ENCODE results near the gene HSP90AA1. TPM values are rescaled to one million over a fixed set of nuclear protein-coding genes. Genes with fewer than 3 reads are reported as not detected.
A peak's percentile ranks its signal among the peaks of the same experiment; 100 is the strongest.
"Not testable (repeated sequence)": the region's sequence is repeated elsewhere in the genome, so short reads cannot be mapped to it uniquely, and the experiment has no call there.

Gene HSP90AA1
- total and polyA plus RNA-seq, 2 experiments from 2014 or later, result 371 to 655 TPM

GRCh38 chr14:102086709-102086971, 204 bp downstream of the HSP90AA1 start:
- H3K4me2 ChIP-seq (ENCODE audit: unreplicated experiment), result peak overlapping the region; percentile 42
- in situ Hi-C loops (cut with MboI), result no loop called here
- peaks cover 47% of the 10 kb centered on the region for H3K79me2 ChIP-seq (ENCODE audit: insufficient read depth)
- no peaks in the 10 kb centered on the region for H3K9me2 ChIP-seq (ENCODE audit: insufficient read depth)
- DNase-seq, result peak; percentile 78
- 0 to 1% methylated on average over 18 to 26 of the region's 32 CpGs for WGBS, 2 experiments (ENCODE audit: low coverage in 1 of 2, low lambda C conversion rate in 2 of 2, missing lambda C conversion rate in 2 of 2)
- H3F3A ChIP-seq (ENCODE audit: insufficient read depth), result peaks cover 45% of the 10 kb centered on the region
- peak overlapping the region; percentile 91 for H3K27ac ChIP-seq
- H3K9ac ChIP-seq, result peak overlapping the region; percentile 92
- peak overlapping the region; percentile 98 for H3K4me3 ChIP-seq
- H3K4me1 ChIP-seq (ENCODE audit: insufficient read depth), result peaks cover 34% of the 10 kb centered on the region
- no peaks in the 10 kb centered on the region for H3K27me3 ChIP-seq (replicated peaks; ENCODE audit: insufficient read depth)
- peaks cover 44% of the 10 kb centered on the region for H3K36me3 ChIP-seq (ENCODE audit: low read depth)
- TF ChIP-seq EZH2phosphoT487 (IDR thresholded peaks at IDR 0.05; ENCODE audit: insufficient read depth, low read depth), result no peak
- no peak for TF ChIP-seq EZH2 (IDR thresholded peaks at IDR 0.05; ENCODE audit: insufficient read depth, poor library complexity, severe bottlenecking)
- peaks cover 12% of the 10 kb centered on the region; the same call in 1 of the 2 replicates for H4K20me1 ChIP-seq (ENCODE audit: insufficient read depth)
- H2AFZ ChIP-seq, result no peak overlapping the region
- no peaks in the 10 kb centered on the region for H3K9me3 ChIP-seq (ENCODE audit: low read depth)

- in situ Hi-C loops (cut with MboI), result no loop called here
- peaks cover 34% of the 10 kb centered on the region for H3K4me1 ChIP-seq (ENCODE audit: insufficient read depth)
- peaks cover 12% of the 10 kb centered on the region; the same call in 1 of the 2 replicates for H4K20me1 ChIP-seq (ENCODE audit: insufficient read depth)
- peaks cover 49% of the 10 kb centered on the region for H3K36me3 ChIP-seq (ENCODE audit: low read depth)
- peak overlapping the region; percentile 92 for H3K9ac ChIP-seq
- H3K4me2 ChIP-seq (ENCODE audit: unreplicated experiment), result peak overlapping the region; percentile 90
- H3F3A ChIP-seq (ENCODE audit: insufficient read depth), result peaks cover 49% of the 10 kb centered on the region
- peak overlapping the region; percentile 98 for H3K4me3 ChIP-seq
- H2AFZ ChIP-seq, result no peak overlapping the region; the same call in 1 of the 2 replicates
- H3K9me2 ChIP-seq (ENCODE audit: insufficient read depth), result no peaks in the 10 kb centered on the region
- no peaks in the 10 kb centered on the region for H3K27me3 ChIP-seq (replicated peaks; ENCODE audit: insufficient read depth)
- DNase-seq, result peak; percentile 88
- H3K27ac ChIP-seq, result peak overlapping the region; percentile 91
- TF ChIP-seq EZH2 (IDR thresholded peaks at IDR 0.05; ENCODE audit: insufficient read depth, poor library complexity, severe bottlenecking) (no peak), EZH2phosphoT487 (IDR thresholded peaks at IDR 0.05; ENCODE audit: insufficient read depth, low read depth) (no peak)
- peaks cover 52% of the 10 kb centered on the region for H3K79me2 ChIP-seq (ENCODE audit: insufficient read depth)
- WGBS, 2 experiments (ENCODE audit: low coverage in 1 of 2, low lambda C conversion rate in 2 of 2, missing lambda C conversion rate in 2 of 2), result 2 to 3% methylated on average over 32 to 43 of the region's 49 CpGs
- no peaks in the 10 kb centered on the region for H3K9me3 ChIP-seq (ENCODE audit: low read depth)
Observed at GRCh38 chr14:102085948-102086708, 716 bp downstream of the HSP90AA1 start.

GRCh38 chr14:102085488-102085887, 1.4 kb downstream of the HSP90AA1 start:
- TF ChIP-seq EZH2 (IDR thresholded peaks at IDR 0.05; ENCODE audit: insufficient read depth, poor library complexity, severe bottlenecking), result no peak
- peak overlapping the region; percentile 98 for H3K4me3 ChIP-seq
- H3K9me2 ChIP-seq (ENCODE audit: insufficient read depth), result no peaks in the 10 kb centered on the region
- no peaks in the 10 kb centered on the region for H3K9me3 ChIP-seq (ENCODE audit: low read depth)
- peak overlapping the region; percentile 92 for H3K9ac ChIP-seq
- peaks cover 54% of the 10 kb centered on the region for H3K79me2 ChIP-seq (ENCODE audit: insufficient read depth)
- peaks cover 34% of the 10 kb centered on the region for H3K4me1 ChIP-seq (ENCODE audit: insufficient read depth)
- H3K27me3 ChIP-seq (replicated peaks; ENCODE audit: insufficient read depth), result no peaks in the 10 kb centered on the region
- H3K36me3 ChIP-seq (ENCODE audit: low read depth), result peaks cover 55% of the 10 kb centered on the region
- peaks cover 56% of the 10 kb centered on the region for H3F3A ChIP-seq (ENCODE audit: insufficient read depth)
- no peak overlapping the region for H2AFZ ChIP-seq
- 31 to 35% methylated on average over 10 of the region's 10 CpGs for WGBS, 2 experiments (ENCODE audit: low coverage in 1 of 2, low lambda C conversion rate in 2 of 2, missing lambda C conversion rate in 2 of 2)
- in situ Hi-C loops (cut with MboI), result no loop called here
- DNase-seq, result peak; percentile 26
- H3K27ac ChIP-seq, result no peak overlapping the region
- peak overlapping the region; percentile 90 for H3K4me2 ChIP-seq (ENCODE audit: unreplicated experiment)
- H4K20me1 ChIP-seq (ENCODE audit: insufficient read depth), result peaks cover 12% of the 10 kb centered on the region; the same call in 1 of the 2 replicates

- WGBS, 2 experiments (ENCODE audit: low coverage in 1 of 2, low lambda C conversion rate in 2 of 2, missing lambda C conversion rate in 2 of 2), result 97 to 99% methylated on average over 6 of the region's 6 CpGs
- Histone ChIP-seq H3K9ac (peak overlapping the region; percentile 92), H3K4me3 (peak overlapping the region; percentile 98), H3K27ac (no peak overlapping the region), H3K79me2 (ENCODE audit: insufficient read depth) (peaks cover 54% of the 10 kb centered on the region), H3K27me3 (replicated peaks; ENCODE audit: insufficient read depth) (no peaks in the 10 kb centered on the region), H4K20me1 (ENCODE audit: insufficient read depth) (peaks cover 12% of the 10 kb centered on the region; the same call in 1 of the 2 replicates), H3K9me3 (ENCODE audit: low read depth) (no peaks in the 10 kb centered on the region), H3K4me2 (ENCODE audit: unreplicated experiment) (peak overlapping the region; percentile 90), H2AFZ (no peak overlapping the region), H3K9me2 (ENCODE audit: insufficient read depth) (no peaks in the 10 kb centered on the region), H3K36me3 (ENCODE audit: low read depth) (peaks cover 61% of the 10 kb centered on the region), H3K4me1 (ENCODE audit: insufficient read depth) (peaks cover 34% of the 10 kb centered on the region), H3F3A (ENCODE audit: insufficient read depth) (peaks cover 61% of the 10 kb centered on the region)
- no peak for DNase-seq
- TF ChIP-seq EZH2phosphoT487 (IDR thresholded peaks at IDR 0.05; ENCODE audit: insufficient read depth, low read depth), result no peak
- no peak for TF ChIP-seq EZH2 (IDR thresholded peaks at IDR 0.05; ENCODE audit: insufficient read depth, poor library complexity, severe bottlenecking)
- in situ Hi-C loops (cut with MboI), result no loop called here
Observed at GRCh38 chr14:102084931-102085330, 1.9 kb downstream of the HSP90AA1 start.

GRCh38 chr14:102084522-102084921, 2.3 kb downstream of the HSP90AA1 start:
- H3K4me3 ChIP-seq, result peak overlapping the region; percentile 98
- H3K36me3 ChIP-seq (ENCODE audit: low read depth), result peaks cover 65% of the 10 kb centered on the region

More at GRCh38 chr14:102084522-102084921, 2.3 kb downstream of the HSP90AA1 start:
- peaks cover 34% of the 10 kb centered on the region for H3K4me1 ChIP-seq (ENCODE audit: insufficient read depth)
- H3K9me3 ChIP-seq (ENCODE audit: low read depth); H2AFZ ChIP-seq; DNase-seq; H3K27me3 ChIP-seq (replicated peaks; ENCODE audit: insufficient read depth); H3K9me2 ChIP-seq (ENCODE audit: insufficient read depth); H3K27ac ChIP-seq; in situ Hi-C loops (cut with MboI): not testable (repeated sequence)
- H3K4me2 ChIP-seq (ENCODE audit: unreplicated experiment), result peak overlapping the region; percentile 90
- peaks cover 65% of the 10 kb centered on the region for H3F3A ChIP-seq (ENCODE audit: insufficient read depth)
- 84 to 87% methylated on average over 5 of the region's 5 CpGs for WGBS, 2 experiments (ENCODE audit: low coverage in 1 of 2, low lambda C conversion rate in 2 of 2, missing lambda C conversion rate in 2 of 2)
- peaks cover 12% of the 10 kb centered on the region; the same call in 1 of the 2 replicates for H4K20me1 ChIP-seq (ENCODE audit: insufficient read depth)
- H3K9ac ChIP-seq, result peak overlapping the region; percentile 92
- H3K79me2 ChIP-seq (ENCODE audit: insufficient read depth), result peaks cover 54% of the 10 kb centered on the region

All from GM23248 (cell line).